Muscle of arm (tissue), 12 donors: Measurements from ENCODE around the gene HNRNPD. TPM values are rescaled to one million over a fixed set of nuclear protein-coding genes. Genes with fewer than 3 reads are reported as not detected.
"Not testable (repeated sequence)": the region's sequence is repeated elsewhere in the genome, so short reads cannot be mapped to it uniquely, and the experiment has no call there.

ENCODE experiments used
- DNase-seq: peaks from one replicate; pipeline ENCODE4 v3.0.0-alpha.2; 2013
- polyA plus RNA-seq, 12 donors: library from polyadenylated mRNA; unstranded; fragments of 120-200 nt; gene quantifications; one replicate each; pipeline ENCODE4 v1.2.1, GENCODE V29; 2013; ENCODE audit not compliant: insufficient read length in 12 of 12

HNRNPD gene
- polyA plus RNA-seq, 12 donors, result 246 to 461 (median 329) TPM; not detected in 1

- no peak for DNase-seq
These were observed 8.0 kb upstream of the HNRNPD start for GRCh38 chr4:82381661-82382296.

- DNase-seq, result no peak
These were observed 7.4 kb upstream of the HNRNPD start for GRCh38 chr4:82381235-82381634.

DNA sequence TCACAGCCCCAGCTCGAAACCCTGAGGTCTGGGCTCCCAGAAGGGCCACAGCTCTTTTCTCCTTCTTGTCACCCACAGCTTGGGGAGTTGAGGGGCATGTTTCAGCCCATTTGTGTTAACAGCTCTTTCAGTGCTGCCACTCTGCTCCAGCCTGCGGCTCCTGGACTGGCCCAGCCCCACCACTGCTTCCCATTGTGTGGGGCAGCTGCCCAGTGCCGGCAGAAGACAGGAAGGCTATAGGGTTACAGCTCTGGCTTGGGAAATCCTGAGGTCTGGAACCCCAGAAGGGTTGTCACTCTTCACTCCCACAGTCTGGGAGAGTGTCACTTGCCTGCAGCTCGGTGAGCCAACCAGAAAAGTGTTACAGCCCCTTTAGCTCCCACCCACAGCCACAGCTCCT lies 7.0 kb upstream of the HNRNPD start:
- DNase-seq, result no peak

- DNase-seq, result no peak
These were observed 6.6 kb upstream of the HNRNPD start for GRCh38 chr4:82380344-82380743.

DNA sequence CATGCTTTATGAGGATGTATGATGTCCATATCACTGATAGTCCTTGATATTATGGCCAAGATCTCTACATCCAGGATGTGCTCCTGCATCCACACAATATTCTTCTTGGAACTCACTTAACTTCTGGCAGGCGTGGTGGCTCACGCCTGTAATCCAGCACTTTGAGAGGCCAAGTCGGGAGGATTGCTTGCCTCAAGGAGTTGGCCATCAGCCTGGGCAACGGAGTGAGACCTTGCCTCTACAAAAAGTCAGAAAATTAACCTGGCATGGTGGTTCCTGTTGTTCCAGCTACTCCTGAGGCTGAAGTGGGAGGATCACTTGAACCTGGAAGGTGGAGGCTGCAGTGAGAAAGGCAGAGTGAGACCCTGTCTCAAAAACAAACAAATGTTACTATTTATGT lies 2.3 kb upstream of the HNRNPD start:
- DNase-seq, result no peak

DNA sequence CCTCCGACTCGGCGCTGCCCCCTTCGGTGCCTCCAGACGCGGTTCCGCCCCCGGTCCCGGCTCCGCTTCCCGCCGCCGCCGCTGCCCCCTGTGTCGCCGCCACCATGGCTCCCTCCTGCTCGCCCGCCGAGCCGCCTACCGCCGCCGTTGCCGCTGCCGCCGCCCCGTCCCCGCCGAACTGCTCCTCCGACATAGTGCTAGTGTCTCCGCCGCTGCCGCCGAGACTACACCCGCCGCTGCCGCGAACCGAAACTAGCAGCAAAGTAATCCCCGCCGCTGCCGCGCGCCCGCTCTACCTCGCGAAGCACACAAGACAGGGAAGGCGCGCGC lies 340 bp downstream of the HNRNPD start:
- no peak for DNase-seq

- DNase-seq, result peak; percentile 82
These were observed 990 bp downstream of the HNRNPD start for GRCh38 chr4:82372517-82373485.

DNA sequence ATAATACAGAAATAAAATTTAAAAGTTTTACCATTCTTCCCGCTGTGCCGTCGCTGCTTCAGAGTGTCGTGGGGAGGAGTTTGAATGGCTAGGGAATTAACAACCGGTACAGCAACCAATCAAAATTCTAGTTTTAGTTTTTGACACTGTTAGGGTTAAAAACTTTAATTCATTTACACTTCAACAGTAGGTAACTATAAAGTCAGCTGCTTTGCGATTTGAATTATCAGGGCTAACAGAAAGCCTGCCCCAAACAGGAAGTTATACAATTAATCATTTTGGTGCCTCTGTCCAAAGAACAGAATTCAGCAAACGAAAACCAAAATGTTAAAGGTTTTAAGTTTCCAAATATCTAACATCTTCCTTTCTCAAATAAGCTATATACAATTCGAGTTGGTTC lies 2.3 kb downstream of the HNRNPD start:
- DNase-seq, result no peak

DNA sequence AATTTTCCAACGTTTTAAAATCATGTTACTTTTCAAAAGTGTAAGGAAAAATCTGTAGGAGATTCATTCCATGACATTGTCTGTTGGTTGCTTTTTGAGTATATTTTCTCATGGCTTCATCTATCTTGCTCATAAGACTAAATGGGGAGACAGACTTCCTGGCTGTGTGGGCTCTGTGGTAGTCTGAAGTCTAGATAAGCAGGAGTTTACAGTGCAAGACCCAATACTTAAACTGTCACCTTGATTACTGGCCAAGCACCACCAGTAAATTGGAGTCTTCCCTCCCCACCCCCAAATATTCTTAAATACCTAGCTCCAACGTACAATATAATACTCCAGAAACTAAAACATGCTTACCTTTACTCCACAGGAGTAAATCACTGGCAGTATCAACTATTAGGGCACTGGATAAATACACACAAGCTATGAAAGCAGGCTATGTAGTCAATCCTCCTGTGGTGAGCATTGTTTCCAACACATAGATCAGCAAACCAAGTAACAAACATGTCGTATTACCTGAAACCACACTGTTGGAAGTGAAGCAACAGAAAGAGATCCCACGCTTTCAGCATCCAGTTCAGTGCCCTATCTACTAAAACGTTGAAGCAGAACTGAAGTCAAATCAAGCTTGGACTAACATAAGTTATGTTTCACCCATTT lies 6.2 kb downstream of the HNRNPD start:
- no peak for DNase-seq

GRCh38 chr4:82366431-82366830 lies 7.4 kb downstream of the HNRNPD start:
- DNase-seq, result not testable (repeated sequence)

DNA sequence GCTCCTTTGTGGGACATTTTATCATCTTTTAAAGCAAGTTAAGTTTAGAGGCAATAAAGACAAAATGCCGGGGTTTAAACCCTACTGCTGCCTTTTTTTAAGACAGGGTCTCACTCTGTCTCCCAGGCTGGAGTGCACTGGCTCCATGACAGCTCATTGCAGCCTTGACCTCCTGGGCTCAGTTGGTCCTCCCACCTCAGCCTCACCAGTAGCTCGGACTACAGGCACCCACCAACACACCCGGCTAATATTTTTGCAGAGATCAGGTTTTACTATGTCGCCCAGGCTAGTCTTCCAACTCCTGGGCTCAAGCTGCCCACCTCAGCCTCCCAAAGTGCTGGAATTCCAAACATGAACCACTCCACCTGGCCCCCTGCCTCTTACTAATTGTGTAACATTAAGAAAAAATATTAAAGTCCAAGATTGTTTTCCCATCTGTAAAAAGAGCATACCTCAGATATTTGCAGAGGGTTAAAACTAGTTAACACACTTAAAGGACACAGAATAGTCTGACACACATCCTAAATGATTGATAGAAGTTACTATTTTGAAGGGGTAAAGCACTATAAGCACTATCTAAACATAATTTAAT lies 9.8 kb downstream of the HNRNPD start:
- no peak for DNase-seq

- no peak for DNase-seq
These were observed 11.2 kb downstream of the HNRNPD start for GRCh38 chr4:82362565-82362964.

- DNase-seq, result no peak
These were observed 13.3 kb downstream of the HNRNPD start for GRCh38 chr4:82360298-82361177.

GRCh38 chr4:82358847-82359246 lies 14.9 kb downstream of the HNRNPD start:
- no peak for DNase-seq

- no peak for DNase-seq
These were observed 16.2 kb downstream of the HNRNPD start for GRCh38 chr4:82357640-82358039.

DNA sequence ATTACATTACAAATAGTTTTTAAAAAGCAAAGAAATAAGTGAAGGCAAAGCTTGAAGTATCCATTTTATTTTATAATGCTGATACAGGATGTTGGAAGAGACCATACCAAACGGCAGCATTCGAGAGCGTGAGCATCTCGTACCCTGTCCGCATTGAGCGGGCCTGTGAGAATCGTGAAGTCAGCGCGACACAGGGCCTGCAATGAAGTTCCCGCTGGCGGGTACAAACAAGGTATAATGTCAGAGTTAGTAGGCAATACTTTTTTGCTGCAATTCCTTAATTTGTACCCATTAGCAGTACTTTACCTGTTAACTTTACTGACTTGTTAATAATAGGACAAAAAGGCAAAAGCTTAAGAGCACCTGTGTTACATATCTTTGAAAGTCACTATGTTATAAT lies 19.0 kb downstream of the HNRNPD start:
- no peak for DNase-seq

GRCh38 chr4:82352825-82353366 lies 20.9 kb downstream of the HNRNPD start:
- DNase-seq, result no peak

- DNase-seq, result no peak
These were observed 21.5 kb downstream of the HNRNPD start for GRCh38 chr4:82352118-82352824.

- DNase-seq, result no peak
These were observed 27.7 kb downstream of the HNRNPD start for GRCh38 chr4:82346126-82346525.

GRCh38 chr4:82335043-82335442 lies 38.7 kb downstream of the HNRNPD start:
- no peak for DNase-seq
